Activated T-helper 17 cell treated with anti-CD3 and anti-CD28 coated beads, Interleukin-2, amount 50 U/mL, for 72 hours (primary cell): Measurements from ENCODE around the gene FGF1. TPM values are rescaled to one million over a fixed set of nuclear protein-coding genes. Genes with fewer than 3 reads are reported as not detected.
"Not testable (repeated sequence)": the region's sequence is repeated elsewhere in the genome, so short reads cannot be mapped to it uniquely, and the experiment has no call there.

Source experiments
- ATAC-seq: fragments of 150-1000 bp; cut with Tn5 transposase; replicated peaks from 2 replicates; pipeline ENCODE4 v1.10.0; 2021; ENCODE audit warnings: mild to moderate bottlenecking, moderate library complexity
- H3K27ac Mint-ChIP-seq: one replicate; pipeline ENCODE4 v1.8.0; 2022; ENCODE audit warnings: mixed read lengths
- H3K27me3 Mint-ChIP-seq: one replicate; pipeline ENCODE4 v1.8.0; 2022; ENCODE audit warnings: mixed read lengths
- H3K36me3 Mint-ChIP-seq: one replicate; pipeline ENCODE4 v1.8.0; 2022; ENCODE audit warnings: low read depth, mild to moderate bottlenecking, mixed read lengths
- H3K4me1 Mint-ChIP-seq: one replicate; pipeline ENCODE4 v1.8.0; 2022; ENCODE audit warnings: mixed read lengths
- H3K4me3 Mint-ChIP-seq: one replicate; pipeline ENCODE4 v1.8.0; 2022; ENCODE audit warnings: mild to moderate bottlenecking, mixed read lengths
- H3K9me3 Mint-ChIP-seq: one replicate; pipeline ENCODE4 v1.8.0; 2022; ENCODE audit warnings: mixed read lengths
- total RNA-seq, 2 donors: library from RNA; stranded (reverse); gene quantifications; one replicate each; pipeline ENCODE4 v1.2.3, GENCODE V29; 2022

Gene FGF1
- total RNA-seq, 2 donors from 2014 or later, result not detected

- ATAC-seq, result peak; percentile 12
- no peaks in the 10 kb centered on the region for H3K9me3 Mint-ChIP-seq
- no peaks in the 10 kb centered on the region for H3K36me3 Mint-ChIP-seq
- H3K27me3 Mint-ChIP-seq, result peaks cover 4% of the 10 kb centered on the region
- no peaks in the 10 kb centered on the region for H3K4me1 Mint-ChIP-seq
- no peak overlapping the region for H3K27ac Mint-ChIP-seq
- no peak overlapping the region for H3K4me3 Mint-ChIP-seq
These were observed 33.3 kb downstream of the FGF1 start for GRCh38 chr5:142652563-142652962.

GRCh38 chr5:142650881-142651280, 35.0 kb downstream of the FGF1 start:
- Mint-ChIP-seq H3K4me1 (no peaks in the 10 kb centered on the region), H3K9me3 (no peaks in the 10 kb centered on the region), H3K4me3 (no peak overlapping the region), H3K36me3 (no peaks in the 10 kb centered on the region), H3K27ac (no peak overlapping the region), H3K27me3 (peaks cover 3% of the 10 kb centered on the region)
- no peak for ATAC-seq

- Mint-ChIP-seq H3K27ac (no peak overlapping the region), H3K9me3 (no peaks in the 10 kb centered on the region), H3K27me3 (peaks cover 3% of the 10 kb centered on the region), H3K4me1 (no peaks in the 10 kb centered on the region), H3K4me3 (no peak overlapping the region), H3K36me3 (no peaks in the 10 kb centered on the region)
- no peak for ATAC-seq
These were observed 35.8 kb downstream of the FGF1 start for GRCh38 chr5:142650060-142650459.

GRCh38 chr5:142648108-142648507, 37.8 kb downstream of the FGF1 start:
- H3K36me3 Mint-ChIP-seq, H3K4me1 Mint-ChIP-seq, ATAC-seq, H3K4me3 Mint-ChIP-seq, H3K9me3 Mint-ChIP-seq, H3K27ac Mint-ChIP-seq, H3K27me3 Mint-ChIP-seq: not testable (repeated sequence)

- H3K4me1 Mint-ChIP-seq, result peaks cover 4% of the 10 kb centered on the region
- ATAC-seq, result no peak
- H3K27me3 Mint-ChIP-seq, result peaks cover 18% of the 10 kb centered on the region
- H3K36me3 Mint-ChIP-seq, result no peaks in the 10 kb centered on the region
- H3K4me3 Mint-ChIP-seq, result no peak overlapping the region
- H3K27ac Mint-ChIP-seq, result no peak overlapping the region
- no peaks in the 10 kb centered on the region for H3K9me3 Mint-ChIP-seq
These were observed 40.4 kb downstream of the FGF1 start for GRCh38 chr5:142645456-142645855.

GRCh38 chr5:142644640-142645361, 41.1 kb downstream of the FGF1 start:
- H3K27me3 Mint-ChIP-seq, result peaks cover 18% of the 10 kb centered on the region
- H3K27ac Mint-ChIP-seq, result no peak overlapping the region
- H3K9me3 Mint-ChIP-seq, result no peaks in the 10 kb centered on the region
- H3K36me3 Mint-ChIP-seq, result no peaks in the 10 kb centered on the region
- peaks cover 4% of the 10 kb centered on the region for H3K4me1 Mint-ChIP-seq
- no peak overlapping the region for H3K4me3 Mint-ChIP-seq
- peak; percentile 45 for ATAC-seq

GRCh38 chr5:142644127-142644526, 41.8 kb downstream of the FGF1 start:
- Mint-ChIP-seq H3K27ac (no peak overlapping the region), H3K4me1 (peaks cover 4% of the 10 kb centered on the region), H3K4me3 (no peak overlapping the region), H3K27me3 (peaks cover 22% of the 10 kb centered on the region), H3K36me3 (no peaks in the 10 kb centered on the region), H3K9me3 (no peaks in the 10 kb centered on the region)
- peak; percentile 39 for ATAC-seq

- peaks cover 22% of the 10 kb centered on the region for H3K27me3 Mint-ChIP-seq
- ATAC-seq, result no peak
- no peak overlapping the region for H3K27ac Mint-ChIP-seq
- no peak overlapping the region for H3K4me3 Mint-ChIP-seq
- H3K9me3 Mint-ChIP-seq, result no peaks in the 10 kb centered on the region
- H3K36me3 Mint-ChIP-seq, result no peaks in the 10 kb centered on the region
- peaks cover 4% of the 10 kb centered on the region for H3K4me1 Mint-ChIP-seq
These were observed 42.3 kb downstream of the FGF1 start for GRCh38 chr5:142643634-142644033.

- Mint-ChIP-seq H3K36me3 (no peaks in the 10 kb centered on the region), H3K4me1 (peaks cover 4% of the 10 kb centered on the region), H3K27ac (no peak overlapping the region), H3K4me3 (no peak overlapping the region), H3K27me3 (peaks cover 28% of the 10 kb centered on the region), H3K9me3 (no peaks in the 10 kb centered on the region)
- no peak for ATAC-seq
These were observed 43.5 kb downstream of the FGF1 start for GRCh38 chr5:142642427-142642826.

- Mint-ChIP-seq H3K36me3 (no peaks in the 10 kb centered on the region), H3K27me3 (peaks cover 29% of the 10 kb centered on the region), H3K9me3 (no peaks in the 10 kb centered on the region), H3K4me1 (peaks cover 4% of the 10 kb centered on the region), H3K4me3 (no peak overlapping the region), H3K27ac (no peak overlapping the region)
- no peak for ATAC-seq
These were observed 44.2 kb downstream of the FGF1 start for GRCh38 chr5:142641711-142642110.

- Mint-ChIP-seq H3K27ac (no peak overlapping the region), H3K9me3 (no peaks in the 10 kb centered on the region), H3K4me3 (no peak overlapping the region), H3K36me3 (no peaks in the 10 kb centered on the region), H3K4me1 (peaks cover 4% of the 10 kb centered on the region), H3K27me3 (peaks cover 36% of the 10 kb centered on the region)
- ATAC-seq, result no peak
These were observed 45.4 kb downstream of the FGF1 start for GRCh38 chr5:142640316-142641005.

- ATAC-seq, result peak; percentile 65
- H3K36me3 Mint-ChIP-seq, result no peaks in the 10 kb centered on the region
- H3K27ac Mint-ChIP-seq, result no peak overlapping the region
- peaks cover 34% of the 10 kb centered on the region for H3K27me3 Mint-ChIP-seq
- H3K4me1 Mint-ChIP-seq, result peaks cover 2% of the 10 kb centered on the region
- no peaks in the 10 kb centered on the region for H3K9me3 Mint-ChIP-seq
- H3K4me3 Mint-ChIP-seq, result no peak overlapping the region
These were observed 46.4 kb downstream of the FGF1 start for GRCh38 chr5:142639455-142639854.

GRCh38 chr5:142637871-142638270, 48.0 kb downstream of the FGF1 start:
- H3K36me3 Mint-ChIP-seq, result no peaks in the 10 kb centered on the region
- H3K4me3 Mint-ChIP-seq, result no peak overlapping the region
- H3K27ac Mint-ChIP-seq, result no peak overlapping the region
- no peaks in the 10 kb centered on the region for H3K9me3 Mint-ChIP-seq
- peaks cover 33% of the 10 kb centered on the region for H3K27me3 Mint-ChIP-seq
- ATAC-seq, result no peak
- no peaks in the 10 kb centered on the region for H3K4me1 Mint-ChIP-seq

GRCh38 chr5:142636698-142637324, 49.1 kb downstream of the FGF1 start:
- no peaks in the 10 kb centered on the region for H3K4me1 Mint-ChIP-seq
- peaks cover 31% of the 10 kb centered on the region for H3K27me3 Mint-ChIP-seq
- no peak overlapping the region for H3K4me3 Mint-ChIP-seq
- no peaks in the 10 kb centered on the region for H3K36me3 Mint-ChIP-seq
- ATAC-seq, result no peak
- no peaks in the 10 kb centered on the region for H3K9me3 Mint-ChIP-seq
- no peak overlapping the region for H3K27ac Mint-ChIP-seq

GRCh38 chr5:142636093-142636492, 49.8 kb downstream of the FGF1 start:
- Mint-ChIP-seq H3K4me1 (no peaks in the 10 kb centered on the region), H3K27ac (no peak overlapping the region), H3K36me3 (no peaks in the 10 kb centered on the region), H3K27me3 (peaks cover 30% of the 10 kb centered on the region), H3K4me3 (no peak overlapping the region), H3K9me3 (no peaks in the 10 kb centered on the region)
- ATAC-seq, result no peak
